ENCODE data around the gene KLHL40. TPM values are rescaled to one million over a fixed set of nuclear protein-coding genes. Genes with fewer than 3 reads are reported as not detected.

Gene KLHL40
- total and polyA plus RNA-seq, 7 experiments from 2014 or later, result not detected

GRCh38 chr3:42698911-42699230 lies 13.5 kb downstream of the KLHL40 start:
- ChIA-PET CTCF (no interaction called here), POLR2A (no interaction called here)
- Histone ChIP-seq H3K4me3 (ENCODE audit: low read length) (no peak overlapping the region), H3K9me3 (ENCODE audit: control insufficient read depth in 2 of 3, low read length in 3 of 3) (no peaks in the 10 kb centered on the region), H3K27me3 (ENCODE audit: control insufficient read depth in 2 of 2, insufficient read depth in 2 of 2, low read length in 2 of 2) (no peaks in the 10 kb centered on the region), H3K27ac (ENCODE audit: low read depth, low read length) (no peak overlapping the region), H3K36me3 (ENCODE audit: control insufficient read depth in 2 of 3, insufficient read depth in 3 of 3, low read length in 3 of 3) (no peaks in the 10 kb centered on the region), H3K4me1 (ENCODE audit: control insufficient read depth in 2 of 2, insufficient read depth in 2 of 2, low read length in 2 of 2) (peaks cover 0 to 6% of the 10 kb centered on the region in 2 donors)
- H3K4me1 Mint-ChIP-seq, result peaks cover 0 to 15% (median 5%) of the 10 kb centered on the region in 7 donors
- H3K36me3 Mint-ChIP-seq, result no peaks in the 10 kb centered on the region
- intact Hi-C loops (cut with micrococcal nuclease), result no loop called here
- H3K4me3 Mint-ChIP-seq, result peak overlapping the region in 1 of 10 donors; percentile 11
- H3K27ac Mint-ChIP-seq, result no peak overlapping the region
- ATAC-seq (no peak), DNase-seq (peak in 1 of 9 donors; percentile 16)
- H3K9me3 Mint-ChIP-seq, result no peaks in the 10 kb centered on the region
- H3K27me3 Mint-ChIP-seq, result peaks cover 0 to 7% (median 4%) of the 10 kb centered on the region in 5 donors

GRCh38 chr3:42699511-42699971 lies 14.2 kb downstream of the KLHL40 start:
- Mint-ChIP-seq H3K27ac (no peak overlapping the region), H3K4me1 (peaks cover 0 to 15% (median 5%) of the 10 kb centered on the region in 7 donors), H3K27me3 (peaks cover 0 to 7% (median 4%) of the 10 kb centered on the region in 5 donors), H3K36me3 (no peaks in the 10 kb centered on the region), H3K9me3 (no peaks in the 10 kb centered on the region), H3K4me3 (no peak overlapping the region)
- H3K36me3 ChIP-seq (ENCODE audit: control insufficient read depth in 2 of 3, insufficient read depth in 3 of 3, low read length in 3 of 3), result no peaks in the 10 kb centered on the region
- H3K4me3 ChIP-seq (ENCODE audit: low read length), result no peak overlapping the region
- peaks cover 0 to 6% of the 10 kb centered on the region in 2 donors for H3K4me1 ChIP-seq (ENCODE audit: control insufficient read depth in 2 of 2, insufficient read depth in 2 of 2, low read length in 2 of 2)
- ChIA-PET CTCF (no interaction called here), POLR2A (no interaction called here)
- DNase-seq, result no peak
- H3K9me3 ChIP-seq (ENCODE audit: control insufficient read depth in 2 of 3, low read length in 3 of 3), result no peaks in the 10 kb centered on the region
- ATAC-seq, result no peak
- H3K27ac ChIP-seq (ENCODE audit: low read depth, low read length), result no peak overlapping the region
- H3K27me3 ChIP-seq (ENCODE audit: control insufficient read depth in 2 of 2, insufficient read depth in 2 of 2, low read length in 2 of 2), result no peaks in the 10 kb centered on the region
- intact Hi-C loops (cut with micrococcal nuclease), result no loop called here

- peaks cover 0 to 15% (median 5%) of the 10 kb centered on the region in 7 donors for H3K4me1 Mint-ChIP-seq
- ChIA-PET POLR2A (no interaction called here), CTCF (no interaction called here)
- H3K27me3 Mint-ChIP-seq, result peaks cover 0 to 7% (median 4%) of the 10 kb centered on the region in 5 donors
- peaks cover 0 to 6% of the 10 kb centered on the region in 2 donors for H3K4me1 ChIP-seq (ENCODE audit: control insufficient read depth in 2 of 2, insufficient read depth in 2 of 2, low read length in 2 of 2)
- no peak overlapping the region for H3K27ac ChIP-seq (ENCODE audit: low read depth, low read length)
- no peak overlapping the region for H3K4me3 ChIP-seq (ENCODE audit: low read length)
- ATAC-seq, result no peak
- H3K9me3 Mint-ChIP-seq, result no peaks in the 10 kb centered on the region
- H3K36me3 ChIP-seq (ENCODE audit: control insufficient read depth in 2 of 3, insufficient read depth in 3 of 3, low read length in 3 of 3), result no peaks in the 10 kb centered on the region
- intact Hi-C loops (cut with micrococcal nuclease), result loop anchor here in 1 of 2 donors (1.0 kb wide), 1 partner anchor 118 kb away; no protein-coding TSS in a partner anchor
- no peak overlapping the region for H3K4me3 Mint-ChIP-seq
- DNase-seq, result no peak
- H3K27ac Mint-ChIP-seq, result peak overlapping the region in 1 of 9 donors; percentile 49
- H3K27me3 ChIP-seq (ENCODE audit: control insufficient read depth in 2 of 2, insufficient read depth in 2 of 2, low read length in 2 of 2), result no peaks in the 10 kb centered on the region
- no peaks in the 10 kb centered on the region for H3K36me3 Mint-ChIP-seq
- no peaks in the 10 kb centered on the region for H3K9me3 ChIP-seq (ENCODE audit: control insufficient read depth in 2 of 3, low read length in 3 of 3)
Observed at GRCh38 chr3:42700366-42701288, 15.3 kb downstream of the KLHL40 start.

GRCh38 chr3:42701371-42702065 lies 16.2 kb downstream of the KLHL40 start:
- no peaks in the 10 kb centered on the region for H3K27me3 ChIP-seq (ENCODE audit: control insufficient read depth in 2 of 2, insufficient read depth in 2 of 2, low read length in 2 of 2)
- H3K36me3 ChIP-seq (ENCODE audit: control insufficient read depth in 2 of 3, insufficient read depth in 3 of 3, low read length in 3 of 3), result no peaks in the 10 kb centered on the region
- CTCF ChIA-PET, result no interaction called here
- no peak overlapping the region for H3K4me3 ChIP-seq (ENCODE audit: low read length)
- no peaks in the 10 kb centered on the region for H3K9me3 ChIP-seq (ENCODE audit: control insufficient read depth in 2 of 3, low read length in 3 of 3)
- Mint-ChIP-seq H3K36me3 (no peaks in the 10 kb centered on the region), H3K9me3 (no peaks in the 10 kb centered on the region), H3K4me3 (no peak overlapping the region), H3K27me3 (peaks cover 0 to 7% (median 4%) of the 10 kb centered on the region in 5 donors), H3K4me1 (peaks cover 0 to 15% (median 5%) of the 10 kb centered on the region in 7 donors), H3K27ac (no peak overlapping the region)
- DNase-seq, result peak; percentile 31 to 74 (median 52)
- H3K27ac ChIP-seq (ENCODE audit: low read depth, low read length), result no peak overlapping the region
- ATAC-seq, result peak; percentile 72
- intact Hi-C loops (cut with micrococcal nuclease), result loop anchor here in 1 of 2 donors (1.0 kb wide), 1 partner anchor 119 kb away; no protein-coding TSS in a partner anchor
- POLR2A ChIA-PET, result no interaction called here
- H3K4me1 ChIP-seq (ENCODE audit: control insufficient read depth in 2 of 2, insufficient read depth in 2 of 2, low read length in 2 of 2), result peaks cover 0 to 6% of the 10 kb centered on the region in 2 donors

- H3K27ac ChIP-seq (ENCODE audit: low read depth, low read length), result no peak within 1 kb of the TSS
- Mint-ChIP-seq H3K4me3 (no peak within 1 kb of the TSS), H3K27ac (peak within 1 kb of the TSS in 1 of 9 donors; percentile 46), H3K36me3 (no peaks in the 10 kb centered on the region), H3K4me1 (peaks cover 0 to 15% (median 5%) of the 10 kb centered on the region in 7 donors), H3K27me3 (peaks cover 0 to 7% (median 4%) of the 10 kb centered on the region in 5 donors), H3K9me3 (no peaks in the 10 kb centered on the region)
- intact Hi-C loops (cut with micrococcal nuclease), result no loop called here
- H3K36me3 ChIP-seq (ENCODE audit: control insufficient read depth in 2 of 3, insufficient read depth in 3 of 3, low read length in 3 of 3), result no peaks in the 10 kb centered on the region
- no peaks in the 10 kb centered on the region for H3K27me3 ChIP-seq (ENCODE audit: control insufficient read depth in 2 of 2, insufficient read depth in 2 of 2, low read length in 2 of 2)
- no peak for ATAC-seq
- ChIA-PET POLR2A (interaction anchor here (0.5 kb wide), 1 partner anchor 712 kb away, joined by 3 read pairs; no protein-coding TSS in a partner anchor), CTCF (no interaction called here)
- DNase-seq, result no peak
- H3K4me1 ChIP-seq (ENCODE audit: control insufficient read depth in 2 of 2, insufficient read depth in 2 of 2, low read length in 2 of 2), result peaks cover 0 to 6% of the 10 kb centered on the region in 2 donors
- H3K9me3 ChIP-seq (ENCODE audit: control insufficient read depth in 2 of 3, low read length in 3 of 3), result no peaks in the 10 kb centered on the region
- H3K4me3 ChIP-seq (ENCODE audit: low read length), result no peak within 1 kb of the TSS
Observed at GRCh38 chr3:42702066-42702951, 17.0 kb downstream of the KLHL40 start, which contains the start of gene HHATL. Gene HHATL (minus strand): TSS chr3:42702798. CDS start chr3:42700826, 1,972 bp downstream.

Data from naive thymus-derived CD4-positive, alpha-beta T cell (primary cell).